Kidney tubule cell (primary cell): ENCODE results near the gene MAGI3.
"Not testable (repeated sequence)": the region's sequence is repeated elsewhere in the genome, so short reads cannot be mapped to it uniquely, and the experiment has no call there.

Experiments used
- DNase-seq: peaks from one replicate; pipeline ENCODE4 v3.0.0-alpha.2; 2018; ENCODE audit warnings: low spot score

Gene MAGI3

DNA sequence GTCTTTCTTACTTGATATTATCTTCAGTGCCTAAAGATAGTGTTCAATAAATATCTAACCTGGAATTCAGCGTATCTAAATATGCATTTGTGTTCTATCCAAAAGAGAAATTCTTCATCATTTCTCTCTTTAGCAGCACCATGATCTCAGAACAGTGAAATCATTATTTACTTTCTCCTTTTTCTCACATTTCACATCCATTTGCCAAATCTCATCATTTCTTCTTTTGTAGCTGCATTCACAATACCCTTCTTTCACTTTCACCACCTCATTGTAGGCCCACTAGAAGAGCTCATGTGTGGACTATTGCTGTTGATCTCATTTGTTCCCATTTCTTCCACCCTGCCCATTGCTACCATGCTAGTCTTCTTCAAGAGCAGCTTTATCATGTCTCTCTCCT lies 191.0 kb downstream of the MAGI3 start:
- DNase-seq: no peak

DNA sequence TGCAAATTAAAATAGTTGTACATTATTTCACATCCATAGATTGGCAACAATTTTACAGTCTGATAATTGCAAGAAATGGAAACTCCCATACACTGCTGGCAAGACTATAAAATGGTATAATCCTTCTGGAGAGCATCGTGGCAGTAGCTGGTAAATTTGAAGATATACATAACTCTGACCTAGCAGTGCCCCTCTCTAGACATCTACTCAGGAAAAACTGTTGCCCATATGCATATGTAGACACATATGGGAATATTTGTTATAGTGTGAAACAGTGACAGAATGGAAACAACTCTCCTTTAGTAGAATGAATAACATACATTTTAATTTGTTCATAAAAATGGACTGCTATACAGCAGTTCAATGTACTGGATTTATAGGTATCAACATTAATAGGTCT lies 191.8 kb downstream of the MAGI3 start:
- DNase-seq: no peak

DNA sequence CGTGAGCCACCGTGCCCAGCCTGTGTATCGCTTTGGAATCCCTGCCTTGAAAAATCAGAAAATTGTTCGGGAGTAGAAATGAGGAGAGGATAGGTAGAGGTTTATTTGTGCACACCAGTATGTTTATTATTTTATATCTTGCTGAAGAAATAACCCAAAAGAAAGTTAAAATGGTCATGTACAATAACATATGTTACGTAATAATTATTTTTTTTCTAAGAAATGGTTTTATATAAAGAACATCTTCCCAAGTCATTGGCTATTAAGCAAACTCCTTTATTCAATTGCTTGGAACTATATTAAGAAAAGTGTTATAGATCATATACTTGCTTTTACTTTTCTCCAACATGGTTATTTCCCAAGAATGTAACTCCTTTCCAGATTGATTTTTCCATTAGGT lies 197.2 kb downstream of the MAGI3 start:
- DNase-seq: no peak

DNA sequence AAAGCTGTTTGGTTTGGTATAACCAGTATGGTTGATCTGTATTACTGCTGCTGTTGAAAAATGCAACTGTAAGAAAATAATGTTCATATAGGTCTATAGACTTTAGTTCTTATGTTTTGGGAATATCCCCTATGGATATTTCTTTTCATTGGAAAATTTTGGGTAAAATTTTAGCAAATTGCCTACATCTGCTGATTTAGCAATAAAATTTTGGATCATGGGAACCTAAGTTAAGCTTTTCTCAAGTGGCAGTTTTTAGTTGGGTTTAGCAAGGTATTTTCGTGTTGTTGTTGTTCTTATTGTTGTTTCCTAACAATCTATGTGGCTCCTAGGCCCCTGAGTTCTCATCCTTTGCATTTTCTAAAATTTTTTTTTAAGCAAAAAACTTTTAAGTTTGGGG lies 201.9 kb downstream of the MAGI3 start:
- DNase-seq: no peak

DNA sequence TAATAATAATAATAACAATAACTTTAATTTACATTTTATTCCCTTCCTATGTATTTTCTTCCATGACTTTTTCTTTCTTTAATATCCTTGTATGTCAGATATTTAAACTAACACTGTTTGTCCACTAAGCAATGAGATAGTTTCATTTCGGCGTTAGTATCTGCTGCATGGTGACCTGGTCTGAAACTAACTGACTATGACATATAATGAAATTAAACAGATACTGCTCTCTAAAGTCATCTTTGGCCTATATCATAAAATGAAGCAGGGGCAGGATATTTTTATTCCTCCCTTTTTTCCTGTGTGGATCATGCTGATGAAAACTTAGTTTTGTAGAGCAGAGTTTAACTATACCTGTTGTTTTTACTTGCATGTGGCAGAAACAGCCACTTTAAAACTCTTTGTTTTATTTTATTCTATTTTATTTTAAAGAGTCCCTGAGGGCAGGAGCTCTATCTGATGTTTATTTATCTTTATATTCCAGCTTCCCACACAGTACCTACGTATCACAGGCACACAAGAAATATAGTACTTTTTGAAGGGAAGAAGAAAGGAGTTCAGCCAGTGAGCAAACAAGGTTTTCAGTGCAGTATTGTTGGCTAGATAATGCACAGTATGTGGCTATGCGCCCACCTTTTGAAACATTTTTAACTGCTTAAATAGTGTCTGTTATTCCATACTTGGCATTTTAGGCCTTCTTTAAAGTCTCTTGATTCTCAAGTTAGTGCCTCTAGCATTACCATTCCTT lies 203.4 kb downstream of the MAGI3 start:
- DNase-seq: no peak

DNA sequence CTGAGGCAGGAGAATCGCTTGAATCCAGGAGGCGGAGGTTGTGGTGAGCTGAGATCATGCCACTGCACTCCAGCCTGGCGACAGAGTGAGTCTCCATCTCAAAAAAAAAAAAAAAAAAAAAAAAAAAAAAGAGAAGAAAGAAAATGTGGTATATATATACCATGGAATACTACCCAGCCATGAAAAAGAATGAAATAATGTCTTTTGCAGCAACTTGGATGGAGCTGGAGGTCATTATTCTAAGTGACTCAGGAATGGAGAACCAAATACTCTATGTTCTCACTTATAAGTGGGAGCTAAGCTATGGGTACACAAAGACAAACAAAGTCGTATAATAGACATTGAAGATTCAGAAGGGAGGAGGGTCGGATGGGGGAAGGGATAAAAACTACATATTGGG lies 214.2 kb downstream of the MAGI3 start:
- not testable (repeated sequence) for DNase-seq

DNA sequence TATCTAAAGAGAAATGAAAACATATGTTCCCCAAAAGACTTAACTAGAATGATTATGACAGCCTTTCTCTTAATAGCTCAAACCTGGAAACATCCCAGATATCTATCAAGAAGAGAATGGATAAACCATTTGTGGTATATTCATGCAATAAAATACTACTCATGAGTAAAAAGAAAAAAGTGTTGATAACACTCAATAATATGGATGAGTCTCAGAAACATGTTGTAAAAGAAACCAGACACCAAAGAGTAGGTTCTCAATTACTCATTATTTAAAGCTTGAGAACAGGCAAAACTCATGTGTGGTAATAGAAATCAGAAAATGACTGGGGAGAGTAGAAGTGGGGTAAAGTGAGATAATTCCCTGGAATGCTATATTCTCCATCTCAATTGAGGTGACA lies 214.8 kb downstream of the MAGI3 start:
- DNase-seq: no peak

DNA sequence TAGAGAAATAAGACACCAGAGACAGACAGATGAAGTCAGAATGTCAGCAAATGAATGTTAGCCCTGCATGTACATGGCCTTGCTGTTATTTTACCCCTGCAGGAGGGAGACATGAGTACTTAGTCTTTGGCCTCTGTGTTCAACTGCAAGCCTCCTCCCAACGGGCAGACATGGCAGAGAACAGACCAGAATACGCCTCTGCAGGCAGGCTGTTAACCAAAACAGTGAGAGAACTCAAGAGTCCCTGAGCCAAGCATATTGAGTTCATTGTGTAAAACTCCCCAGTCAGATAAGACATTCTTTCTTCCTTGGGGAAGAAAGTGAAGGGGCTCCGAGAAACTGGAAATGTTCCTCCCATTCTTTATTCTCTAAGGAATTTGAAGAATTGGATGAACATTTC lies 218.1 kb downstream of the MAGI3 start:
- no peak for DNase-seq

DNA sequence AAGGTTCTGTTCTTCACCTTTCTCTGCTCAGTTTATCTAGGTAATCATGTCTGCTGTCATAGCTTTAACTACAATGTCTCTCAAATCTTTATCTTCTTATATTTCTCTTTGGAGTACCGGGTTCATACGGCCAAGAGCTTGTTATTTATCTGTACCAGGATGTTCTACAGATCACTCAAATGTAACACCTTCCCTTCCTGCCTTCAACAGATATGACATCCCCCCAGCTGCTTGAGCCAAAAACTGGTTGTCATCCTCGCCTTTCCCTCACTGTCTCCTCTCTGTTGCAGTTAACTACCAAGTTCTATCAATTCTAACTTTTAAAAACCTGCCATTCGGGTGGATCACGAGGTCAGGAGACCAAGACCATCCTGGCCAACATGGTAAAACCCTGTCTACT lies 220.1 kb downstream of the MAGI3 start:
- DNase-seq: no peak

DNA sequence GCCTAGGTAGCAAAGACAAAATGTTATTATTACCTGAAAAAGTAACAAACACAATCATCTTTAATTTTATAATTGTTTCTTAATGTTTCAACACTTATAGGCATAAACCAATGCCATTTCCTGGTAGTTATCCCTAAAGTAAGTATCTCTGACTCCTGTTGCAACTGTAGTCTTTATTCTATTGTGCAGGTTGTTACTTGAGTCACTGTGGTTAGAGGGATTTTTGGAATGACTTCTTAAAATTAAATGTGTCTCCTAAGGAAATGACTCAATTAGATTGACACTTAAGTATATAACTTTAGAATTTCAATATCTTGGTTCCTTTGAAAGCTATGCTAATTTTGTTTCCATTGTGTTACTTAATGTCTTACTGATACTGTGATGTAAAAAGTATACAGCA lies 225.1 kb downstream of the MAGI3 start:
- DNase-seq: peak; percentile 59

DNA sequence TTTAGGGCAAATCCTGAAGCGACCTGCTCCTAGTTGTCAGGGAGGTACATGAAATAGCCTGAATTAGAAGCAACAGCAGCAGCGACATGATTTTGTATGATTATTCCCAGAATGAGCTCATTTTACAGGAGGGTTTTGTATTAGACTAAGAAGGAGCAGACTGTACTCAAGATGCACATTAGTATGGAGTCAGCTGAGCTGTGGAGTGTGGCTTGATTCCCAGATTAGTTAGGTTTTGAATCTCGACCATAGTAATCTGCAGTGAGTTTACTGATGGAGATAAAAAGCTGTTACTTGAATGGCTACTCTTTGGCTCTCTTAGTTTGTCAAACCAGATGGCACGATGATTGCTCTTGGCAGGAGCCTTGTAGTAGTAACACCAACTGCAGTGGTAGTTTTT lies 225.8 kb downstream of the MAGI3 start:
- DNase-seq: no peak

DNA sequence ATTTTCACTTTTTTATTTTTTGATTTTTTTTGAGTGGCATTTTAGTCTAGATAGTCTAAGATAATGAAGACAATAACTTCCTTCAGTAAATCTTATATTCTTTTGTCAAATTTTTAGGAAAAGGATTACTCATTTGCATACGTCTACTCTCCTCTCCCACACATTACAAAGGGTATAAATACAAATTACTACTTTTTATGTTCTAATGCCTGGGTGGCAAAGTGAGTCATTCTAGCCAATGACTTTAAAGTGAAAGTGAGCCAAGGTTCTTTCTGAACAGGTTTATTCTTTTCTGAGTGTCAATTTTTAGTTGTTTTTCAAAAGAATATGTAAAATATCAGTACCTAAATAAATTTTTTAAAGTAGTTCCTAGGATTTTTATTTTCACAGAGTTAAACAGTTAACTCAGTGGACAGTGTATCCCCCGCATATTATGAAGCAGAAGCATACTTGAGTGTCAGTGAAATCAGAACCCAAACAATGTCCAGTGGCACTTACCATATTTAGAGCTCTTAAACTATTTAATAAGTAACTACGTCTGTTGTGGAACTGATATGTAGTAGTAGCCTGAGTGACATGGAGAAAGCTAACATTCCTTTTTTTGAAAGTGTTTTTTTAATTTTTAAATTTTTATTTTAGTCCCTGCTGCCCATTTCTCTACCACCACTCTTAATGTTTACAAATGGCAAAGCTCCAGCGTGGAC lies 227.3 kb downstream of the MAGI3 start:
- DNase-seq: peak; percentile 48

DNA sequence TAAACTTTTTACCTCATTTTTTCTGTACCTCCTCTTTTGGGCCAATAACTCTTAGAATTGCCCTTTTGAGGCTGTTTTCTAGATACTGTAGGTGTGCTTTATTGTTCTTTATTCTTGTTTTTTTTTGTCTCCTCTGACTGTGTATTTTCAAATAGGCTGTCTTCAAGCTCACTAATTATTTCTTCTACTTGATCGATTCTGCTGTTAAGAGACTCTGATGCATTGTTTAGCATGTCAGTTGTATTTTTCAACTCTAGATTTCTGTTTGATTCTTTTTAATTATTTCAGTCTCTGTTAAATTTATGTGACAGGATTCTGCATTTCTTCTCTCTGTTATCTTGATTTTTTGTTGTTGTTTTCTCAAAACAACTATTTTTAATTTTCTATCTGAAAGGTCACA lies 238.7 kb downstream of the MAGI3 start:
- DNase-seq: no peak

DNA sequence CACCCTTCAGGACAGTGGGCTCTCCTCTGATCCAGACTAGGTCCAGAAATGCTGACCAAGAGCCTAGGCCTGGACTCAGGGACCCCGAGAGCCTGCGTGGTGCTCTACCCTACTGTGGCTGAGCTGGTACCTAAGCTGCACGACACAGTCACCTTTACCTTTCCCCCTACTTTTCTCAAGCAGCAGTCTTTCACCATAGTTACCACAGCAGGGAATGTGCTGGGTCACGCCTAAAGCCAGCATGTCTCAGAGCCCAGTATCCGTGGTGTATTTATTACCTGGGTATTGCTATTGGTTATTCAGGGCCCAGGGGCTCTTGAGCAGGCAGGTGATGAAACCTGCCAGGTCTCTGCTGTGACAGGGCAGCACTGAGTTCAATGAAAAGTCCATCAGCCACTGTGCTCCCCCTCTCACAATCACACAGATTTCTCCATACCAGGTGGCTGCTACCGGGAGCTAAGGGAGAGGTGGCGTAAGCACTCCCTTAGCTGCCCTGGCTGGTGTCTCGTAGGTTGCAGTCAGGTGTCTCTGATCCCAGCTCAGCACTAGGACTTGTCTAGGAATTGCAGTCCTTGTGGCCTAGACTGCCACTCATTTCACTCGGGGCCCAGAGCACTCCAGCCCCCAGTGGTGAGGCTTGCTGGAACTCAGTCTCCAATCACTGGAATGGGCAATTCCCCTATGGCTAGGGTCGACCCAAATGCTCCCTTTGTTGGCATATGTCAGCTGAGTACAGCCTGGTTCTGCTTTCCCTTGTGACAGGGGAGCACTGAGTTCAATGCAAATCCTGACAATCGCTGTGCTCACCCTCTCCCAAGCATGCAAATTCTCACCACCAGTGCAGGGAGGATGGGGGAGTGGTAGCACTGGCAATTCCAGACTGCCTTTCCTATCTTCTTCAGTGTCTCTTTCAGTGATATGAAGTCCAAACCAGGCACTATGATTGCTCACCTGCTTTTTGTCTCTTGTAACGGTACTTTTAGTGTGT lies 240.3 kb downstream of the MAGI3 start:
- no peak for DNase-seq

DNA sequence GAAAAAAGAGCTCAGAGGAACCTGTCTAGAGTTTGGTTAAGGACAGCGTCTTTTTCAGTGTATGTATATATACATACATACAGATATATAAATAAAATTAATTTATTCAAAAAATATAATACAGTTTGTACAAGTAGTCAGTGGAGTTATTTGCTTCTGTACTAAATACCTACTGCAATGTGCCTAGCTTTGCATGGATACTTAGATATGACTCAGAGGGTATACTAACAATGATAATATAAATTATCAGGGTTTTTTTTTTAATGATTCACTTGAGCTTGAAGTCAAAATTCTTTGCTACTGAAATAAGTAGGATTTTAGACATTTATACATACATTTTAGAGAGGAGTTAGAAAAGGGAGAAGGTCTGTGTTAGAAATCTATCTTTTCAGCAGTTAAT lies 251.1 kb downstream of the MAGI3 start:
- DNase-seq: no peak

DNA sequence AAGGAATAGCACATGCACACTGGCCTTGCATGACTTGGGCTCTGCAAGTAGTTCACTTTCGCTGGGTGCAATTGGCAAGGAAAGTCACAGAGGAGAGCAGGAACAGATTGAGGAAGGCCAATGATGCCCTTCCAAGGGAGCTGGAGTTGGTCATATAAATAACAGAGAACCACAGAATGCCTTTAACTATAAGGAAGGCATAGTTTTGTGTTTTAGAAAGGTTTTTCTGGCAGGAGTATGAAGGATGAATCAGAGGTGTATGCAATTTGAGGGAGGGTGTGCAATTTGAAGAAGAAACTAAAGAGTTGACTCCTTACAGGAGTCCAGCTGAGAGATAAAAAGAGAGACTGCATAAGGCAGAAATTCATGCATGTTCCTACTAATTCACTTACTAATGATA lies 256.8 kb downstream of the MAGI3 start:
- DNase-seq: no peak

DNA sequence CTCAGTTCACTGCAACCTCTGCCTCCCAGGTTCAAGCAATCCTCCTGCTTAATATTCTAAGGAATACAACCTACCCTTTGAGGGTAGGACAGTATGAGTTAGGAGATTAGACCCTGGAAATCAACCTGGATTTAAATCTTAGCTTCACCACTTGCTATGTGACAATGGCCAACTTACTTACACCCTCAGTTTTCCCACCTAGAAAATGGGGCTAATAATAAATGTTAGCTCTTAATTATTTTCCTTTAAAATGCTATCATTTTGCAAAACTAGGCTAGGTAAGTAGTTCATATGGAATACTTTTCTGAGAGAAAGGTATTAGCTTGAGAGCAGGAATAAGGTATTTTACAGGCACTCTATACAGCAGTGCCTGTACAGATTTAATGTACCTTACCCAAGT lies 258.2 kb downstream of the MAGI3 start:
- no peak for DNase-seq

DNA sequence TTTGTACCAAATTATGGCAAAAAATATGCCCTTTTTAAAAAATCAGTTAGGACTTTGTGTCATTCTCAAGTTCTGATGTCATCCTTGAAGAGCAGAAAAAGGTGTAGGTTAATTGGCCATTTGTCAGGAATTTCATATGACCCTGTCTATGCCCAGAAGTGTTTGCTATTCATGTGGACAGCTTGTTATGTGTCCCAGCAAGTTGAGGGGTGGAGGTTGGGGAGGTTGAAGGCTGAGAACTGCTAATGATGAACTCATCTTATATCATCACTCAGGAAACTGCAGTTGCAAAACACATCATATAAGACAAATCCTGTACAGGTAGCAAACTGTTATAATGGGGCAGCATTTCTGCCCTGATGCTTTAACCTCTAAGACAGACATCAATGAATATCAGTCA lies 262.5 kb downstream of the MAGI3 start:
- DNase-seq: peak; percentile 37

DNA sequence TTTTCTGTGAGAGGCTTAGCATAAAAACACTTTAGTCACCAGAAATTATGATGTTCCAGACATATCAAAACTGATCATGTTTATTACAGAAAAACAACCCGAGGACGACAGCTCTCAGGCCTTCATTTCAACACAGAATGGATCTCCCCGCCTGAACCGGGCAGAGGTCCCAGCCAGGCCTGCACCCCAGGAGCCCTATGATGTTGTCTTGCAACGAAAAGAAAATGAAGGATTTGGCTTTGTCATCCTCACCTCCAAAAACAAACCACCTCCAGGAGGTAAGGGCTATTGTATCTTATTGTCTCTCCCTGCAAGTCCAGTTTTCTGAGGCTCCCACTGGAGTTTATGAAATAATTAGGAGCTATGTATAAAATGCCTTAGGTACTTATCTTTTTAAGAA lies 263.4 kb downstream of the MAGI3 start:
- no peak for DNase-seq

DNA sequence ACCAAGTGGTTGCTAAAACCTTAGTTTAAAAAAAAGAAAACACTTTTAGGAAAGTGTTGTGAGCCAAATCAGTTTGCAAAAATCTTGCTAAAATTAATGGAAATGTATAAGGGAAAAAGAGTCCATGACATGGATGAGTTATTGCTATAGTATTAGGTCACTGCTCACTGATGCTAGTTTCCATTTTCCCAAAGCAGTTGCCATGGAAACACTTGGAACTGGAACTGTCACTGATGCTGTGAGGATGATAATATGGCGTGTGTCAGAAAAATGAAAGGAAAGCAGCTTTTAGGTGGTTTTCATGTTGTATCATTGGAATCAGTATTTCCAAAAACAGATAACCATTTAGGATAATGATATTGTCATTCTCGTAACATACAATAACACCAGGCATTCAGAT lies 264.6 kb downstream of the MAGI3 start:
- DNase-seq: no peak

DNA sequence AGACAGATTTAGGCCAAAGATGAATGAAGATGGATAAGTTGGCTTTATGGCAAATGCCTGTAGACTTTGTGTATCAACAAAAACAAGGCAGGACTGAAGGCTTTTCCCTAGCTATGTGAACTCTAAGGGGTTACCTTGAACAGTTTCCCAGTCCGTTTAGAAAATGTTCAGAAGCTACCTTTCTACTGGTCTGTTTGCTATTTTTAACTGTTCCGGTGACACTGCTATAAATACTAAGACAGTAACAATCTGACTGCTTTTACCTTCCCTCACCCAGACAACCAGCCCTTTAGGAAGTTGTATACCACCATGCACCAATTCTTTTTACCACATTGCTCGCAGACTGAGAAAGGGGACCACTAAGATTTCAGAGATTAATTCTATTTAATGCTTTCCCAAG lies 266.8 kb downstream of the MAGI3 start:
- no peak for DNase-seq

DNA sequence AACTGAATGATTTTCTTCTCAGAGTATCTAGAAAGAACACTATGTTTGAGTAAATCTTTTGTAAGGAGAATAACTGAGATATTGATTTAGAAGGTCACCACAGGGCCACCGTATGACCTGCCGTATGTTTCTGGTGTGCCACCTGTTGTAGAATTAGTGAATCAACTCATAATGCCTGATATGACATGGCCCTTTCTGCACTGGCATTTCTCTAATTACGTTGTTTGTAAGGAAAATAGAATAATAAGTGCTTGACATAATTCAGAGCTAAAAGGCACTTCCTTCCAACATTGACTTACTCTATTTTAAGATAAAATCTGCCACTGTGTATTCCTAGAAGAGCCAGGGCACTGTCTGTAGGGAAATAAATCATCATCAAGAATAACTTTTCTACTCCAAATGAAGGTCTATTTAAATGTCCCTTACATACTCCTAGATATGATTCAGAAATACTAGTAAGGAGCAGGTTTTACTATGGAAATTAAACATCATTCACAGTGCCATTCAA lies 267.3 kb downstream of the MAGI3 start:
- DNase-seq: no peak

DNA sequence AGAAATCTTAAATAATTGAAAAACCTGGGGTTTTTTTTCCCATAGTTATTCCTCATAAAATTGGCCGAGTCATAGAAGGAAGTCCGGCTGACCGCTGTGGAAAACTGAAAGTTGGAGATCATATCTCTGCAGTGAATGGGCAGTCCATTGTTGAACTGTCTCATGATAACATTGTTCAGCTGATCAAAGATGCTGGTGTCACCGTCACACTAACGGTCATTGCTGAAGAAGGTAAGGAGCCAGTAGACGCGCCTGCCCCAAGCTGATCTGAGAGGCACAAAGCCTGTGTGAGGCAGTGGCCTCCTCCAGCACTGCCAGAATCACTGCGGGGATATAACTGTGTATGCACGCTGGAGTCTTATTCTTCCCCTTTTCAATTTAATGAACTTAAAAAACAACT lies 268.7 kb downstream of the MAGI3 start:
- DNase-seq: no peak
